Gastroesophageal sphincter (tissue), 3 donors: Measurements from ENCODE around the gene BTBD9.

Experiments used
- POLR2A ChIP-seq, 2 donors: fragments of 450-650 bp; IDR thresholded peaks; one replicate each; pipeline ENCODE4 v1.6.1; 2017; ENCODE audit warnings: antibody characterized with exemption in 2 of 2, mild to moderate bottlenecking in 2 of 2, moderate library complexity in 1 of 2
- TF ChIP-seq, protein P1 (sequence below), 4 experiments: fragments of 200-600 bp in 2 of 4; fragments of 450-650 bp in 2 of 4; sonication (generic) in 1 of 4; IDR thresholded peaks; one replicate each; pipeline ENCODE4 v1.5.1; 2017 to 2019; ENCODE audit warnings: antibody characterized with exemption in 4 of 4, mild to moderate bottlenecking in 2 of 4, moderate library complexity in 2 of 4

DNA sequence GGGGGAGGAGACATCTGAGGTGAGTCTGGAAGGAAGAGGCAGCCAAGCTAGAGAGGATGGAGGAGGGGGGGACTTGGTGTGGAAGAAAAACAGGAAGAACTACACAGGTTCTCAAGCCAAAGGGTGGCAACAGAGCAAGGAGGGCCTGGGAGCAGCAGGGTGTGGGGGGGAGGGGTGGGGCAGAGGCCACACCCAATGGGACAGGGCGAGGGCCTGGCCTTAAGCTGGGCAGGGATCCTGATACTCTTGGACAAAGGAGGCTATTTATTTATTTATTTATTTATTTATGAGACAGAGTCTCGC lies 461.2 kb downstream of the BTBD9 start:
- TF ChIP-seq, protein P1, sequence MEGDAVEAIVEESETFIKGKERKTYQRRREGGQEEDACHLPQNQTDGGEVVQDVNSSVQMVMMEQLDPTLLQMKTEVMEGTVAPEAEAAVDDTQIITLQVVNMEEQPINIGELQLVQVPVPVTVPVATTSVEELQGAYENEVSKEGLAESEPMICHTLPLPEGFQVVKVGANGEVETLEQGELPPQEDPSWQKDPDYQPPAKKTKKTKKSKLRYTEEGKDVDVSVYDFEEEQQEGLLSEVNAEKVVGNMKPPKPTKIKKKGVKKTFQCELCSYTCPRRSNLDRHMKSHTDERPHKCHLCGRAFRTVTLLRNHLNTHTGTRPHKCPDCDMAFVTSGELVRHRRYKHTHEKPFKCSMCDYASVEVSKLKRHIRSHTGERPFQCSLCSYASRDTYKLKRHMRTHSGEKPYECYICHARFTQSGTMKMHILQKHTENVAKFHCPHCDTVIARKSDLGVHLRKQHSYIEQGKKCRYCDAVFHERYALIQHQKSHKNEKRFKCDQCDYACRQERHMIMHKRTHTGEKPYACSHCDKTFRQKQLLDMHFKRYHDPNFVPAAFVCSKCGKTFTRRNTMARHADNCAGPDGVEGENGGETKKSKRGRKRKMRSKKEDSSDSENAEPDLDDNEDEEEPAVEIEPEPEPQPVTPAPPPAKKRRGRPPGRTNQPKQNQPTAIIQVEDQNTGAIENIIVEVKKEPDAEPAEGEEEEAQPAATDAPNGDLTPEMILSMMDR (IDR thresholded peaks at IDR 0.05): no peak
- no peak for TF ChIP-seq POLR2A (IDR thresholded peaks at IDR 0.05)
